ENCODE data around the gene TMEM255B. TPM values are rescaled to one million over a fixed set of nuclear protein-coding genes. Genes with fewer than 3 reads are reported as not detected.

Gene TMEM255B
- total RNA-seq, 1 experiment from 2014 or later: 4.7 TPM

GRCh38 chr13:113822956-113823744 lies 64.1 kb downstream of the TMEM255B start:
- Mint-ChIP-seq H3K4me3 (no peak overlapping the region; the same call in 1 of the 2 replicates), H3K4me1 (no peaks in the 10 kb centered on the region), H3K27ac (peak overlapping the region; percentile 41), H3K9me3 (no peaks in the 10 kb centered on the region), H3K36me3 (peaks cover 16% of the 10 kb centered on the region), H3K27me3 (ENCODE audit: low read depth) (no peaks in the 10 kb centered on the region)
- DNase-seq (ENCODE audit: low spot score): no peak
- TF ChIP-seq AR (CRISPR knock-in tag; IDR thresholded peaks at IDR 0.05) (no peak), ZMAT4 (CRISPR knock-in tag; IDR thresholded peaks at IDR 0.05) (no peak), SOX15 (CRISPR knock-in tag; IDR thresholded peaks at IDR 0.05) (no peak)
- TF ChIP-seq, protein P1, sequence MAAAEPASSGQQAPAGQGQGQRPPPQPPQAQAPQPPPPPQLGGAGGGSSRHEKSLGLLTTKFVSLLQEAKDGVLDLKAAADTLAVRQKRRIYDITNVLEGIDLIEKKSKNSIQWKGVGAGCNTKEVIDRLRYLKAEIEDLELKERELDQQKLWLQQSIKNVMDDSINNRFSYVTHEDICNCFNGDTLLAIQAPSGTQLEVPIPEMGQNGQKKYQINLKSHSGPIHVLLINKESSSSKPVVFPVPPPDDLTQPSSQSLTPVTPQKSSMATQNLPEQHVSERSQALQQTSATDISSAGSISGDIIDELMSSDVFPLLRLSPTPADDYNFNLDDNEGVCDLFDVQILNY (CRISPR knock-in tag; IDR thresholded peaks at IDR 0.05): no peak
- no peak for ATAC-seq
- CTCF ChIA-PET: no interaction called here
- POLR2A ChIA-PET: no interaction called here

DNA sequence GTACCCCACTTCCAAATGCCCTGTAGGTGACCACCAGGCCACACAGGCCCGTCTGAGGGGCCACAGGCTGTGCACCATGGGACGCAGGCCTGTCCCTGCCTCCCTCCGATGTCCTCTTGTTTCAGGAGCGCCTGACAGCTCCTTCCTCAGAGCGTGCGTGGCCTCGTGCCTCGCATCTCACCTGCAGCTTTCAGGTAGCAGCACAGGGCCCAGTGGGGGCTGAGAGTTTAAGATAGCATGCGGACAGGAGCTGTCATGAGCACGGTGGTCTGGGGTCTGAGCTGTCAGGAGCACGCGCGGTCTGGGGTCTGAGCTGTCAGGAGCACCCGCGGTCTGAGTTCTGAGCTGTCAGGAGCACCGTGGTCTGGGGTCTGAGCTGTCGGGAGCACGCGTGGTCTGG lies 64.7 kb downstream of the TMEM255B start:
- no peaks in the 10 kb centered on the region for H3K27me3 Mint-ChIP-seq (ENCODE audit: low read depth)
- no peak overlapping the region for H3K4me3 Mint-ChIP-seq
- no peaks in the 10 kb centered on the region for H3K4me1 Mint-ChIP-seq
- TF ChIP-seq, protein P1 (CRISPR knock-in tag; IDR thresholded peaks at IDR 0.05): no peak
- no peak for TF ChIP-seq TEAD1 (CRISPR knock-in tag; IDR thresholded peaks at IDR 0.05)
- peaks cover 20% of the 10 kb centered on the region for H3K36me3 Mint-ChIP-seq
- ATAC-seq: no peak
- ChIA-PET CTCF (no interaction called here), POLR2A (no interaction called here)
- no peaks in the 10 kb centered on the region for H3K9me3 Mint-ChIP-seq
- no peak overlapping the region for H3K27ac Mint-ChIP-seq
- DNase-seq (ENCODE audit: low spot score): no peak

DNA sequence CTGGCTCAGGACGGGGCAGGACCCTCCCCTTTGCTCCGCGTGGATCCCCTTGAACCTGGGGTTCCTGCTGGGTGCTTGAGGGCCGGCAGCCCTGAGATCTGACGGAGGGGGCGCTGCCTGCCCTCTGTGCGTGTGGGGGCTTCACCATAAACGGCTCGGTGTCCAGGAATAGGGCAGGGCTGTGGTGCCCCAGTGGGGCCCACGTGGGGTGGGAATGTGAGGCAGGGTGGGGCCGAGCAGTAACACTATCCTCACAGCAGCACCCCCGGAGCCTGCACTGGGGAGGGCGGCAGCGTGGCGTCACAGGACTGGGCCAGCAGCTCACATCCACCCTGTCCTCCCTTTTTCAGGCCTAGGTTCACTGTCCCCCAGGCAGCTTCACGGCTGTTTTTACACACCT lies 66.8 kb downstream of the TMEM255B start:
- H3K9me3 Mint-ChIP-seq: no peaks in the 10 kb centered on the region
- ChIA-PET CTCF (no interaction called here), POLR2A (no interaction called here)
- no peak overlapping the region for H3K4me3 Mint-ChIP-seq
- ATAC-seq (no peak), DNase-seq (ENCODE audit: low spot score) (no peak)
- H3K36me3 Mint-ChIP-seq: peaks cover 20% of the 10 kb centered on the region
- H3K27ac Mint-ChIP-seq: no peak overlapping the region; the same call in 1 of the 2 replicates
- H3K27me3 Mint-ChIP-seq (ENCODE audit: low read depth): no peaks in the 10 kb centered on the region
- H3K4me1 Mint-ChIP-seq: no peaks in the 10 kb centered on the region
- TF ChIP-seq TEAD4 (CRISPR knock-in tag; IDR thresholded peaks at IDR 0.05) (no peak), ZNF138 (CRISPR knock-in tag; conservative IDR thresholded peaks at IDR 0.05) (no peak), ZNF121 (CRISPR knock-in tag; IDR thresholded peaks at IDR 0.05) (no peak), ZMAT4 (CRISPR knock-in tag; IDR thresholded peaks at IDR 0.05) (no peak), ARID4B (CRISPR knock-in tag; IDR thresholded peaks at IDR 0.05; ENCODE audit: borderline replicate concordance) (no peak), ATF6 (CRISPR knock-in tag; IDR thresholded peaks at IDR 0.05) (no peak), OVOL2 (CRISPR knock-in tag; IDR thresholded peaks at IDR 0.05; ENCODE audit: borderline replicate concordance) (no peak), PRRX2 (CRISPR knock-in tag; IDR thresholded peaks at IDR 0.05) (no peak), HMGXB4 (CRISPR knock-in tag; IDR thresholded peaks at IDR 0.05) (no peak)
- TF ChIP-seq, protein P2, sequence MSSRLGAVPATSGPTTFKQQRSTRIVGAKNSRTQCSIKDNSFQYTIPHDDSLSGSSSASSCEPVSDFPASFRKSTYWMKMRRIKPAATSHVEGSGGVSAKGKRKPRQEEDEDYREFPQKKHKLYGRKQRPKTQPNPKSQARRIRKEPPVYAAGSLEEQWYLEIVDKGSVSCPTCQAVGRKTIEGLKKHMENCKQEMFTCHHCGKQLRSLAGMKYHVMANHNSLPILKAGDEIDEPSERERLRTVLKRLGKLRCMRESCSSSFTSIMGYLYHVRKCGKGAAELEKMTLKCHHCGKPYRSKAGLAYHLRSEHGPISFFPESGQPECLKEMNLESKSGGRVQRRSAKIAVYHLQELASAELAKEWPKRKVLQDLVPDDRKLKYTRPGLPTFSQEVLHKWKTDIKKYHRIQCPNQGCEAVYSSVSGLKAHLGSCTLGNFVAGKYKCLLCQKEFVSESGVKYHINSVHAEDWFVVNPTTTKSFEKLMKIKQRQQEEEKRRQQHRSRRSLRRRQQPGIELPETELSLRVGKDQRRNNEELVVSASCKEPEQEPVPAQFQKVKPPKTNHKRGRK (CRISPR knock-in tag; IDR thresholded peaks at IDR 0.05; ENCODE audit: borderline replicate concordance): no peak
